GM19463 (cell line): ENCODE results near the gene MRPL19.
A peak's percentile ranks its signal among the peaks of the same experiment; 100 is the strongest.

Experiments used
- ATAC-seq: cut with Tn5 transposase; IDR thresholded peaks from one replicate; pipeline ENCODE4 v1.9.1; 2021; ENCODE audit warnings: mild to moderate bottlenecking, moderate library complexity; ENCODE audit not compliant: unreplicated experiment

MRPL19 gene

DNA sequence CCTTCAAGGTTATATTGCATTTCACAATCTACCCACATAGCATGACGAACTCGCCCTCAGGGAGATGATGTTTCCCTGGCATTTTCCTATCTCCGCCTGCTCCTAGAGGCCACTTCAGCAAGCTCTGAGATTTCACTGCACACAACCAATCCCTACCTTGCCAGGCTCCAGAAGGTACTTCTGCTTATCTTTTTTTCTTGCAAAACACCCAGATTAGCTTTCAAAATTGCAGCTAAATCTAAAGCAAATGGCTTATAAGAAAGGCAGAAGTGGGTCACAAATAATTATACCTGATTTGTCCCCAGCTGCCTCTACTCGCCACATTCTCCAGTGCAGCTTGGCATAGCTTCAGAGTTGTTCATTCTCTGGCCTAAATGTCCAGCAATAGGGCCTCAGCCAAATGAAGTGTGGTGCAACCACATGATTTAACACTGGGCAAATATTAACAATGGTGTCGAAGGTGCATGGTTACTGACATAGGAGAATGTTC is 32.4 kb upstream of the MRPL19 start:
- no peak for ATAC-seq

DNA sequence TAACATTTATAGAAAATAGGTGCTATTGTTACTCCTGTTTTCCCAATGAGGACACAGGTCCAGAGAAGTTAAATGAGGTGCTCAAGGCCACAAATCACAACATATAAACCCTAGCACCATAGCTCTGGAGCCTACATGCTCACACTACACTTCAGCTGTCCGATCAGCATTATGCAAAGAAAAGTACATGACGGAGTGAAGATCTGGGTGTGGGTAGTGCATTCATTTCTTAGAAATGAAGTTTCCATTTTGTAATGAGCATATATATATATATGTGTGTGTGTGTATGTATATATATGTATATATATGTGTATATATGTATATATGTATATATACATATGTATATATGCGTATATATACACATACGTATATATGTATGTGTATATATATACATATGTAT is 30.2 kb upstream of the MRPL19 start:
- ATAC-seq: no peak

DNA sequence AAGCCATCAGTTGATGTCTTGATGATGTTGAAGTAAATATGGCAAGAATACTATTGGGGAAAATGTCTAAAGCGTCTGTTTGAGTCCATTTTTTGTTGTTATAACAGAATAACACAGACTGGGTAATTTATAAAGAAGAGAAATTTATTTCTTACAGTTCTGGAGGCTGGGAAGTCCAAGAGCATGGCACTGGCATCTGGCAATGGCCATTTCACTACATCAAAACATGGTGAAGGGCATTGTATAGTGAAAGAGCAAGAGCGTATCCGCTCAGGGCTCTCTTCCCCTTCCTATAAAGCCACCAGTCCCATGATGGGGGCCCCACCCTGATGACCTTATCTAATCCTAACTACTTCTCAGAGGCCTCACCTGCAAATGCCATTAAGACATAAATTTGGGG is 29.6 kb upstream of the MRPL19 start:
- no peak for ATAC-seq

DNA sequence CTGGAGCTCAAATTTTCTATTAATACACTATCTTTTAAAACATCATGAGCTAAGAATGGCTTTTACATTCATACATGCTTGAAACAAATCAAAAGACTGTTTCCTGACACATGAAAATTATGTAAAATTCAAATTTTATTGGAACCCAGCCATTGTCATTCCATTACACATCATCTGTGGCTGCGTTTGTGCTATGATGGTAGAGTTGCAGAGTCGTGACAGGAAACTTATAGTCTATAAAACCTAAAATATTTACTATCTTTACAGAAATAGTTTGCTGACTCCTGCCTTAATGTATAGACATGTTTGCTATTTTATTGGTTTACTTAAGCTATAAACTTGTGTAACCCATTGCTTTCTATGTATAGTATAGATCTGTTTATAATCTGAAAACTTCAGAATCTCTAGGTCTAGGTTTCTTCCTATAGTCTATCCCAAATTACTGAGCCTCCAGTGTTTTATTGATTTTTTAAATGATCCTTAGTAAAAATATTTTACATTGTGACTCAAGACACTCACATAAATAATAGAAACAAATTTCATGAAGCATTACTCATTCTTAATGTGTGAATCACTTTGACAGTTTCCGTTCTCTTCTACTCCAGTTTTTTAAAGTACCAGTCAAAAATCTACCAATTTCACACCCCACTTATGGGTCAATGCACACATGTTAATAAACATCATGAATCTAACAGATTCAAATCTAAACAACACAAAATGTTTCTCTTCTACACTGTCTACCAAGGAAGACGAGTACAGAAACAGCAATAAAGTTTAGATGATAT is 26.4 kb upstream of the MRPL19 start:
- ATAC-seq: no peak

DNA sequence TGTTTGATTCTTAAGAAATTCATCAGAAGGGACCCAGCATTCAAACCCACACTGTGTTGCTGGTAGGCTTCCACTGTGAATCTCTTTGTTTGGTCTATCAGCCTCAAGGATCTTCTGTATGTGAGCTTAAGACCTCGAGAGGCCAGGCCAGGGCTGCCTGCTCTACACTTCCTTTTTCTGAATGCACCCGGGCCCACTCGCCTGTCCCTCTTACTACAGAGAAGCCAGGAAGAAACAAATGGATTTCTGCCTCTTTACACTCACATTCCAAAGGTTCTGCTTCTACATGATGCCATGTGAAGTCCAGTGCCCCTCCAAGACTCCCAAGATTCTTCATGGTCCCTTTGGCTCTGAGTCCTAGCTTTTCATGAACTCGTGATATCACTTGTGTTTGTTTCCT is 25.4 kb upstream of the MRPL19 start:
- no peak for ATAC-seq

DNA sequence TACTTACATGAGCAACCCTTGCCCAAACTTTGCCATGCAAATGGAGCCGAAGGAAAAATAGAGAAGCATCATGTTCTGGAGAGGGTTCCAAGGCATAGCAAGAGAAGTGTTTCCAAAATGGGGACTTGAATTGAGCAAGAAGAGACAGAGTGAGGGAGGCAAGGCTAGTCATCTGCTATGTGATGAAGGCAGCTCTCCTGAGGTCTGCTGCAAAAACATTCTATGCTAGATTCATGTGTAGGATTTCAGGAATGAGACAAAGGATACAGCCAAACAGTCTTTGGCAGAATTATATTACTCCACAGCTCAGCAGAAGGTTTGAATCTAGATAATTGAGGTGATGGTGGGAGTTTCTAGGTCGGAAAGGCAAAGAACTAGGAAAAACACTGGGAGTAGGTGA is 24.1 kb upstream of the MRPL19 start:
- ATAC-seq: no peak

DNA sequence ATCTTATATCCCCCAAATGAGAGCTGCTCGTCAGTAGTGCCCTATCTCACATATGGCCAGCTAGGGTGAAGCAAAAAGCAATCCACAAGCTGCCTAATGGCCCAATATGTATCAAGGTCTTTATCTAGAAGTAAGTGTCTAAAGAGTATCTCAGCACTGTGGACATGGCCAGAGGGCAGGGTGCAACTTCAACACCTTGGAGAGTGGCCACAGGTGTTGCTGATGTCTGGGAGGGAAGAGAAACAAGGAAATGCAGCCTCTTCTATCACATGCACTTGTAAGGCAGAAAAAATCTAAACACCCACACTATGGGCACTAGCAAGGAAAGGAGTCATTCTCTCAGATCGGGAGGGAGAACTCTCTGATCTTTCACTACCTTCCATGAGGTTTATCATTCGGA is 23.7 kb upstream of the MRPL19 start:
- no peak for ATAC-seq

DNA sequence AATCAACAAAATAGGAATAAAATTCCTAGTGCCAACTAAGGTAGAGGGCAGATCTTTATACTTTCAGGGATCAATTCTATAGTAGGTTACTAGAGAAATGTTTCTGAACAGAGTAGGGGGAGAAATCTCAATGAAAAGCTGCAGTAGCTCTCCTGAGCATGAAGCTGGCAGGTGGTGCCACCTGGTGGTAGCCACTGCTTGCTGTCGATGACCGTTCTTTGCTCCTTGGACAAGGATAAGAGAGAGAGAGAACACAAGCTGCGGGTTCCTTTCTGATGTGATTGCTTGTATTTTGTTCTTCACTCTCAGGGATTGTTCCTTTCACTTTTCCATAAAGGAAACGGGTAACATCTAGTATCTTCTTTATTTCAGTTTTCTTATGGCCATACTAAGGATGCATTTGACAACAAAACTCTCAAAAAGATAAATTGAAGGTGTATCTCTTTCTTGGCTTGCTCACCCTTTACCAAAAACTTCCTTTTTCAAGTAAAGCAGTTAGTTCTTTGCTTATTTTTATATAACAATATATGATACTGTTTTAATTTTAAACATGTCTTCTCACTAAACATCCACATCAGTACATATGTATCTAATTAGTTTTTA is 18.6 kb upstream of the MRPL19 start:
- ATAC-seq: peak; percentile 92

DNA sequence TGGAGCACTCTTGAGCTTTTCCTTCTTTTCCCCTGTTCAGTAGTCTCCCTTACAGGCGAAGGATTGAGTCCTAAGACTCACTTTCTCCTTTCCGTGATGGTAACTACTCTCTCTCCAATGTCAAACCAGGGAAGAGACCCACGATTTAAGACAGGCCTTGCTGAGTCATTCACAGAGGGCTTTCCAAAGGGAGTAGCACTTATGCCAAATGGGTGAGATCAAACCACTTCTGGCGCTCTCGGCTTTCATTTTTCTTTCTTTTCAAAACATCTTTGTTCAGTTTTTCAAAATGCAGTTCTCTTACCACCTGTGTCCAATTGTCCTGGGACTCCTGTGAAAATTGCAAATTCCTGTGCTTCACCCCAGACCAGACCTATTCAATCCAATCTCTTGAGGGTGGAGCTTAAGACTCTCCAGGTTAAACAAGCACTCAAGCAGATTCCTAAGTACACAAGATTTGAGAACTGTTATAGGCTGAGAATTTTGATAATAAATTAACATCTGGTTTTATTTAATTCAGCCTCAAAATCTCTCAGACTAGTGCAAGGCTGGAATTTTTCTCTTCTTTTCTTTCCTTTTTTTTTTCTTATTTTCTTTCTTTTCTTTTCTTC is 14.4 kb upstream of the MRPL19 start:
- ATAC-seq: no peak

DNA sequence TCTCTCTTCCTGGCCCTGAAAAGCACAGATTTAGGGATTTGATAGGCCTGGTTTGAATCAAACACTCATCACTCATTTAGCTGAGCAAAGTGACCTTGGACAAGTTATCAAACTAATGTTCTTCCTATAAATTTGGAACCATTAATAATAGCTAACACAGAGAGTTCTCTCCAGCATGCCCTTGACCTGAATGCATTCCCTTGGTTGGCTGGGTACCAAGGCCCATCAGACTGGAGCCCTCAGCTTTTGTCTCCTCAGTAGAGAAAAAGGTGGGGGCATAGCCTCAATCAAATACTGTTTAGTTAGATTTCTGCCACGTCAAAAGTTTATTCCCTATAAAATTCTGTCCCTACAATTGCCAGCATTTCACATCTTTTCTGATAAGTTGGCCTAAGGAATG is 13.8 kb upstream of the MRPL19 start:
- ATAC-seq: no peak

DNA sequence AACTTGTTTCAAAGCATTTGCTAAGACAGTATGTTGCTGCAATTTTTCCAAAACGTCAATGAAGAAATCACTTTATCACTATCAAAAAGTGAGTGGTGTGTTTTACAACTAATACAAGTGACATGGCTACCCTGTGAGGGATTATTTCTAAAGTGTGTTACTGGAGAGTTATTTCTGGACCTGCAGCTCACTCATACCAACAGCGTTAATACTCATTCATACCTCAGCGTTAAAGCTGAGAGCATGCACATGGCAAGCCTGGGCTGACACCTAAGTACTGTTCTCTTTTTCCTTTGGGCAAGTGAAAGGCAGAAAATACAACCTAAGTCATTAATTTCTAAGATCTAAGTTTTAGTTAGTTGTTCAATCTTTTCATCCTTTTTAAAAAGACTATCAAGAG is 13.0 kb upstream of the MRPL19 start:
- no peak for ATAC-seq

DNA sequence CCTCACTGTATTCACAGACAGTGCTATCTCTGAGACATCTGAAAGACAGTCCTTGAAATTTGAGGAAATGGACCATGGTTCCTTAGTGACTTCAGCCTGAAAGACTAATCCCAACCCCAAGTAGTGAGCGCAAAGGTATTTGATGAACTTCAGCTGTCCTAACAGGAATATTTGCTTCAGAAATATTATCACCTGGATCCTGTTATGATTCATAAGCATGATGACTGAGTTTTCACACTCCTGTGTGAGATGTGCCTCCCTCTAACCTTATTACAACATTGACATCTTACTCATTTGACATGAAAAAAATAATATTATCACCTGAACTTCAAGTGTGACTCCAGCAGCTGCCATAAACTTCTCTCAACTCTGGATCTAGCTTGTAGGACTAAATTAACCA is 11.6 kb upstream of the MRPL19 start:
- ATAC-seq: no peak

DNA sequence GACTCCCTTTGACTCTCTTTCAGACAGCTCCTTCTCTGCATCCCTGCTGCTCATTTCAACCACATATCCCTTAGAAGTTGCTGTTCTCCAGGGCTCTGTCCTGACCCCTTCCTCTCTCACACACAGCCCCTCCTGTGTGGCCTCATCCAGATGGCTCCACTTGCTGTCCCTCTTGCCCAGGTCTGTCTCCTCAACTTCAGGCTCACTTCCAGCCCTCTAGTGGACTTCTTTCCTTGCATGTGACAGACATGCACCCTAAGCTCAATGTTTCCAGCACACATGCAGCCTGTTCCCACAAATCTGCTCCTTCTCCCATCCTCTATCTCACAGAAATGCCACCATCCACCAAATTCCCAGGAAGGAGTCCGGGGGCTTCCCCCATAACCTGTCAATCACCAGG is 9.0 kb upstream of the MRPL19 start:
- ATAC-seq: no peak

DNA sequence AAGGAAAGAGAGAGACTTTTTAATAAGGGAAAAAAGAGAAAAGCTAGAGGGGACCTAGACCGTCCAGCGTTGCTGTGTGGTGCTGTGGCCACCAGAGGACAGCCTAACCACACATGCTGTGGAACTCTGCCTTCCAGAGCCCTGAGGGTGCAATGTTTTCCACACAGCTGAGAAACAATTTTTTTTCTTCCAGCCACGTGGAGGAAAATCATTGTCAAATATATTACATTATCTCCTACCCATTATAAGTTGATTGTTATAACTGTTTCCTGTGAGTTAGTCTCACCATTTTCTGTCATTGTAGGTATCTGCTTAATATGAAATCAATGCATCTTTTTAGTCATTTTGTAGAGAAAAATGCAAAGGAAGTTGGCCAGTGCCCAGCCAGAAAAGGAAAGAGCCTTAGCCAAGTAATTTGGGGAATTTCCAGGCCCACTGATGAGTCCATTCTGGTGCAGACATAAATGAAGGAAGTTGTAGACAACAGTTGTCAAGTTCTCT is 5.9 kb upstream of the MRPL19 start:
- peak; percentile 99 for ATAC-seq

DNA sequence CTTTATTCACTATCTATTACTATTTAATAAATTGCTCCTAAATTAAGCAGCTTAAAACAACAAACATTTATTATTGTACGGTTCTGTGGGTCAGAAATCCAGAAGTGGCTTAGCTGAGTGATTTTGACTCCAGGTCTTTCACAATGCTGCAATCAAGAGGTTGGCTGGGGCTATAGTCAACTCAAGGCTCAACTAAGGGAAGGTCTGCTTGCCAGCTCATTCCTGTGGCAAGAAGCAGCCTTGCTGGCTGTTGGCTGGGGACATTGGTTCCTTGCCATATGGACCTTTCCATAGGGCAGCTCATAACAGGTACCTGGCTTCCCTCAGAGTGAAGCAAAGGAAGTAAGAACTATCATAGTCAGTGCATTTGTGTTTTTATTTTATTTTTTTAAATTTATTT is 5.0 kb upstream of the MRPL19 start:
- ATAC-seq: no peak

DNA sequence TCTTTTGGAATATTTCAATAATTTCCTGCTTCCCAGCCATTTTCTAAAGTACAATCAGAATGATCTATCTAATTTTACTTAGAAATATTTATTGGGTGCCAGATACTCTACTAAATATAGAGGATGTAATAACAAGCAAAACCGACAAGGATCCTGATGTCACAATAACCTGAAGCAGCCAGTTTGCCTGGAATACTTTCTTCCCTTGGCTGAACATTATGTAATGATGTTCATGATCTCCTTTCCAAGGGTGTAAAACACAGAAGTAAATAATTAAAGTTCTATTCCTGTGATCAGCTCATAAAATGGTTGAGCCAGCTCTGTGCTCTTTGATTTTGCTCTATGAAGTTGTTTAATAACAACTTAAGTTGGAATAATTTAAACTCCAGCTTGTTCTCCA is 2.6 kb upstream of the MRPL19 start:
- no peak for ATAC-seq

DNA sequence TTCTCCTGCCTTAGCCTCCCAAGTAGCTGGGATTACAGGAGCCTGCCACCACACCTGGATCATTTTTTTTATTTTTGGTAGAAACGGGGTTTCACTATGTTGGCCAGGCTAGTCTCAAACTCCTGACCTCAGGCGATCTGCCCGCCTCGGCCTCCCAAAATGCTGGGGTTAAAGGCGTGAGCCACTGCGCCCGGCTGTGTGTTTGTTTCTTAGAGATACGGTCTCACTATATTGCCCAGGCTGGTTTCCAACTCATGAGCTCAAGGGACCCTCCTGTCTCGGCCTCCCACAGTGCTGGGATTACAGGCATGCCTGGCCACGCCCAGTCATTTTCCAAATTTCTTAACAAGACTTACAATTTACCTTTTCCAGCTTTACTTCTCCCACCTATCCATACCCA is 940 bp upstream of the MRPL19 start:
- ATAC-seq: no peak

DNA sequence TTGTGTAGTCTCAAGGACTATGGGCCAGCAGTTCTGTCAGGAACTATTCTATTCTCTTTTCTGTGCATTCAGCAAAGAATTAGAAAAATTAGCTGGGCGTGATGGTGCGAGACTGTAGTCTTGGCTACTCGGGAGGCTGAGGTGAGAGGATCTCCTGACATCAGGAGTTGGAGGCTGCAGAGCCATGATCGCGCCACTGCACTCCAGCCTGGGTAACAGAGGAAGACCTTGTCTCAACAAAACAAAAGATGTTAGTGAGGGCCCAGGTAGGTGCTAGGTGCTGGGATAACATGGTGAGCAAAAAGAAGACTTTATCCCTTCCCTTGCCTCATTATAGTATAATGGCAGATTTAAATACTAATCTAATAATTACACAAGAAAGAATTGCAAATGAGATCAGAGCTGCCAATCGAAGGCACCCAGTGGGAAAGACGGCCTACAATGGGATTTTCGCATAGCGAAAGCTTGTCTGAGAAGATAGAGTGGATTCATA is 447 bp upstream of the MRPL19 start:
- ATAC-seq: no peak

DNA sequence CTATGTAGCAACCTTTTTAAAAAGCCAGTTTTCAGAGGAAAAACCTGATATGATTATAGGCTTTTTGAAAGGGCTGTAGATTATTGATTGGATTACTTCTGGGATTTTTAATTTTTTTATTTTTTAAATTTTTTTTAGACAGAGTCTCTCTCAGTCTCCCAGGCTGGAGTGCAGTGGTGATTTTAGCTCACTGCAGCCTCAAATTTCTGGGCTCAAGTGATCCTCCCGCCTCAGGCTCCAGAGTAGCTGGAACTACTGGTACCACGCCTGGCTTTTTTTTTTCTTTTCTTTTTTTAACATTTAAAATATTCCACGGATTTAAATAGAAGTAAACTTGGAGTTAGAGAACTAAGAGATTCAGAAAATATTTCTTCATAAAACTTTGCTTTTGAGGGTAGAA is 1.2 kb downstream of the MRPL19 start:
- ATAC-seq: no peak

DNA sequence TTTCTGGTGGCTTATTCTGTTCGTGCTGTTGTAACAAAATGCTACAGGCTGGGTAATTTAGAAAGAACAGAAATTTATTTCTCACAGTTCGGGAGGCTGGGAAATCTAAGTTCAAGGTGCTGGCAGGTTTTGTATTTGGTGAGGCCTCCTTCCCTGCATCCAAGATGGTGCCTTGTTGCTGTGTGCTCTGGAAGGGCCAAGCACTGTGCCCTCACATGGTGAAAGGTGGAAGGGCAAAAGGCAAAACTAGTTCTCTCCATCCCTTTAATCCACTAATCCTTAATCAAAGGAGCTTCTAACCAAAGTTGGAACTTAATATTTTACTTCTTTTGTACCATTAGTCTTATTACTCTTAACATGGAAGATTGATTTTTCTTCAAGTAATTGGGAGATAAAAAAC is 7.4 kb downstream of the MRPL19 start:
- ATAC-seq: no peak

DNA sequence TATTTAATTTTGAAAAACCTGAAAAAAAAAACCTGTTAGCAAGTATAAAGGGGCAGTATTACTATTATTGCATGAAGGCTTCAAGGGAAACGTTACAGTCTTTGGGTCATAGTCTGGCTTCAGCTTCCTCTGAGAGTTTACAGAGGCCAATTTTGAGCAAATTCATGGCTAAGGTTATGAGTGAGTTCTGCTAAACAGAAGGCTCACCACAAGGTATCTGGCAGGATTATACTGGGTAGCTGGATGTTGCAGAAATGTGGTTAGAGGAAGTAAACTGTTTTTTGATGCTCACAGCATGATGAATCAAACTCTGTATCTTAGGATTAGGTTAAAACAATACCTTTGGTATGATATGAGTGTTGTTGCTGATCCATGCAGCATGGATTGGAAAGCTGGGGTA is 9.3 kb downstream of the MRPL19 start:
- ATAC-seq: no peak

DNA sequence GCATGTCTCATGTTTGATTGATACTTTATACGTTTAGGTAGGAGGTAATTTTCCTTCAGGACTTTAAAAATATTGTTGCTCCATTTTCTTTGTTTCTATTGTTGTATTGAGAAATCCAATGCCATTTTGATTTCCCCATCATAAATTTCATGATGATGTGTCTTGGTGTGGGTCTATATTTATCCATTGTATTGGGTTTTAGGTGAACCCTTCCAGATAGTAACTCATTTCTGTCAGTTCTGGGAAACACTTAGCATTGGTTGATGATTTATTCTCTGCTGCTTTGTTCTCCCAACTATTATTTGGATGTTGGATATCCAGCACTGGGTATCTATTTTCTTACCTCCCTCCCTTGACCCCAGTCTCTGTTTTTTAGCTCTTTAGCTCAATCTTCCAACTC is 10.0 kb downstream of the MRPL19 start:
- no peak for ATAC-seq
